Panc1 (cell line): ENCODE data around the gene FKBP2. TPM values are rescaled to one million over a fixed set of nuclear protein-coding genes. Genes with fewer than 3 reads are reported as not detected.

ENCODE experiments used
- ATAC-seq: fragments of 200-7000 bp; cut with Tn5 transposase; 2 replicates; pipeline ENCODE4 v1.9.1; 2020; ENCODE audit warnings: mild to moderate bottlenecking, moderate library complexity
- BruUV-seq: library from RNA; stranded (reverse); fragments of 400-500 nt; replicated peaks from 2 replicates; lab custom pipeline; 2021; lab: Mats Ljungman, UMichigan
- CTCF ChIA-PET: fragments of 300-600 bp; sonication (Branson Sonifier 250); formaldehyde crosslinking; loops from one replicate; lab custom pipeline; 2022; ENCODE audit warnings: antibody characterized with exemption; lab: Charles Lee
- POLR2A ChIA-PET: fragments of 300-600 bp; sonication (Branson Sonifier 250); formaldehyde crosslinking; loops from one replicate; lab custom pipeline; 2022; ENCODE audit warnings: antibody characterized with exemption; lab: Charles Lee
- DNase-seq: peaks from one replicate; pipeline ENCODE4 v3.0.0-alpha.2; 2010; ENCODE audit warnings: low read depth, low spot score
- H3K27ac ChIP-seq: 2 replicates; pipeline ENCODE4 v1.5.1; 2011; ENCODE audit warnings: mild to moderate bottlenecking, low read length, inconsistent platforms
- H3K27me3 ChIP-seq: fragments of 200-500 bp; sonication (Bioruptor generic); 2 replicates; pipeline ENCODE4 v1.6.0; 2014; ENCODE audit warnings: low read length, inconsistent platforms; ENCODE audit not compliant: control insufficient read depth, insufficient read depth
- H3K36me3 ChIP-seq: fragments of 200-500 bp; sonication (Bioruptor generic); 2 replicates; pipeline ENCODE4 v1.5.1; 2014; ENCODE audit warnings: inconsistent platforms, mild to moderate bottlenecking, low read length, moderate library complexity; ENCODE audit not compliant: control insufficient read depth, insufficient read depth
- H3K4me1 ChIP-seq: 2 replicates; pipeline ENCODE4 v1.5.1; 2011; ENCODE audit warnings: inconsistent platforms, mild to moderate bottlenecking, low read length, moderate library complexity; ENCODE audit not compliant: control insufficient read depth, insufficient read depth
- H3K4me3 ChIP-seq, 2 experiments: 2 replicates each; pipeline ENCODE4 v1.5.1; 2011 to 2012; ENCODE audit warnings: low read depth in 2 of 2, low read length in 2 of 2, mild to moderate bottlenecking in 2 of 2, inconsistent platforms in 1 of 2, moderate library complexity in 1 of 2
- H3K9me3 ChIP-seq: fragments of 200-500 bp; sonication (Bioruptor generic); 2 replicates; pipeline ENCODE4 v1.5.1; 2014; ENCODE audit warnings: low read depth, mild to moderate bottlenecking, inconsistent platforms, low read length, moderate library complexity; ENCODE audit not compliant: control insufficient read depth, insufficient read depth
- POLR2AphosphoS5 ChIP-seq: IDR thresholded peaks from 2 replicates; pipeline ENCODE4 v1.6.1; 2012; ENCODE audit warnings: mild to moderate bottlenecking, low read depth, low read length, moderate library complexity
- REST ChIP-seq, 2 experiments: IDR thresholded peaks; 2 replicates each; pipeline ENCODE4 v1.6.1; 2011 to 2012; ENCODE audit warnings: low read depth in 2 of 2, control low read depth in 1 of 2, low read length in 1 of 2, mild to moderate bottlenecking in 1 of 2, moderate library complexity in 1 of 2; ENCODE audit not compliant: insufficient read depth in 1 of 2
- SIN3A ChIP-seq: IDR thresholded peaks from 2 replicates; pipeline ENCODE4 v1.6.1; 2012; ENCODE audit warnings: low read depth, mild to moderate bottlenecking, low read length, moderate library complexity, borderline replicate concordance; ENCODE audit not compliant: insufficient read depth
- TCF7L2 ChIP-seq: IDR thresholded peaks from 2 replicates; pipeline ENCODE4 v1.6.1; 2011; ENCODE audit warnings: mild to moderate bottlenecking, low read depth, low read length, inconsistent platforms
- in situ Hi-C: cut with HindIII; loops from 2 replicates; pipeline ENCODE4 v1.10.0; 2016; ENCODE audit warnings: low sequenced_read_pairs, low pct_unique_long_range_greater_than_20kb
- intact Hi-C: fragments of 100-400 bp; cut with micrococcal nuclease; formaldehyde crosslinking; loops from one replicate; pipeline ENCODE4 v1.10.0; 2022; ENCODE audit not compliant: unreplicated experiment
- total RNA-seq: library from RNA; stranded (reverse); gene quantifications from one replicate; pipeline ENCODE4 v1.2.1, GENCODE V29; 2021; ENCODE audit not compliant: unreplicated experiment
- TF ChIP-seq, protein P1 (sequence below): fragments of 450-650 bp; IDR thresholded peaks from 2 replicates; pipeline ENCODE4 v1.5.1; 2017; ENCODE audit warnings: mild to moderate bottlenecking

FKBP2 gene
- total RNA-seq, 1 experiment from 2014 or later, result 71.8 TPM

GRCh38 chr11:64287676-64288352, 46.9 kb downstream of the FKBP2 start:
- Histone ChIP-seq H3K36me3 (no peaks in the 10 kb centered on the region; the same call in 1 of the 2 replicates), H3K27me3 (no peaks in the 10 kb centered on the region; the same call in 1 of the 2 replicates), H3K4me1 (peaks cover 31% of the 10 kb centered on the region), H3K4me3 (no peak overlapping the region), H3K27ac (no peak overlapping the region), H3K9me3 (no peaks in the 10 kb centered on the region)
- in situ Hi-C loops, result no loop called here
- ChIA-PET CTCF (interaction anchor here (1.5 kb wide), 1 partner anchor 13 kb away, joined by 5 read pairs; no protein-coding TSS in a partner anchor), POLR2A (no interaction called here)
- TF ChIP-seq, protein P1, sequence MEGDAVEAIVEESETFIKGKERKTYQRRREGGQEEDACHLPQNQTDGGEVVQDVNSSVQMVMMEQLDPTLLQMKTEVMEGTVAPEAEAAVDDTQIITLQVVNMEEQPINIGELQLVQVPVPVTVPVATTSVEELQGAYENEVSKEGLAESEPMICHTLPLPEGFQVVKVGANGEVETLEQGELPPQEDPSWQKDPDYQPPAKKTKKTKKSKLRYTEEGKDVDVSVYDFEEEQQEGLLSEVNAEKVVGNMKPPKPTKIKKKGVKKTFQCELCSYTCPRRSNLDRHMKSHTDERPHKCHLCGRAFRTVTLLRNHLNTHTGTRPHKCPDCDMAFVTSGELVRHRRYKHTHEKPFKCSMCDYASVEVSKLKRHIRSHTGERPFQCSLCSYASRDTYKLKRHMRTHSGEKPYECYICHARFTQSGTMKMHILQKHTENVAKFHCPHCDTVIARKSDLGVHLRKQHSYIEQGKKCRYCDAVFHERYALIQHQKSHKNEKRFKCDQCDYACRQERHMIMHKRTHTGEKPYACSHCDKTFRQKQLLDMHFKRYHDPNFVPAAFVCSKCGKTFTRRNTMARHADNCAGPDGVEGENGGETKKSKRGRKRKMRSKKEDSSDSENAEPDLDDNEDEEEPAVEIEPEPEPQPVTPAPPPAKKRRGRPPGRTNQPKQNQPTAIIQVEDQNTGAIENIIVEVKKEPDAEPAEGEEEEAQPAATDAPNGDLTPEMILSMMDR, result no peak
- TF ChIP-seq REST (IDR thresholded peaks at IDR 0.05; ENCODE audit: insufficient read depth in 1 of 2, low read depth in 2 of 2, low read length in 1 of 2) (no peak), SIN3A (no peak), POLR2AphosphoS5 (no peak), TCF7L2 (no peak)
- ATAC-seq, result no peak
- DNase-seq, result no peak
- no TSS peak for BruUV-seq
- intact Hi-C loops, result no loop called here

- H3K9me3 ChIP-seq, result no peaks in the 10 kb centered on the region
- no peak for ATAC-seq
- H3K27me3 ChIP-seq, result no peaks in the 10 kb centered on the region; the same call in 1 of the 2 replicates
- TF ChIP-seq, protein P1, result no peak
- TF ChIP-seq REST (IDR thresholded peaks at IDR 0.05; ENCODE audit: insufficient read depth in 1 of 2, low read depth in 2 of 2, low read length in 1 of 2) (no peak), TCF7L2 (no peak), POLR2AphosphoS5 (no peak), SIN3A (no peak)
- peaks cover 29% of the 10 kb centered on the region for H3K4me1 ChIP-seq
- ChIA-PET POLR2A (no interaction called here), CTCF (interaction anchor here (1.0 to 1.5 kb wide), 2 partner anchors 12 to 82 kb away, joined by 5 read pairs; no protein-coding TSS in a partner anchor)
- intact Hi-C loops (no loop called here), in situ Hi-C loops (no loop called here)
- H3K4me3 ChIP-seq, result no peak overlapping the region
- DNase-seq, result no peak
- no peak overlapping the region for H3K27ac ChIP-seq
- no TSS peak for BruUV-seq
- H3K36me3 ChIP-seq, result no peaks in the 10 kb centered on the region; the same call in 1 of the 2 replicates
Measured at GRCh38 chr11:64288353-64288750, 47.5 kb downstream of the FKBP2 start.
